BLaER1 treated with 17β-estradiol and CSF1 and Interleukin-3, amounts not matched to agents 10 nM and 100 nM (cell line): ENCODE data around the gene SCYGR3.

ENCODE experiments used
- H3K27ac ChIP-seq, 11 experiments: shearing (Covaris generic); formaldehyde crosslinking; 2 replicates each; pipeline ENCODE4 v1.8.1; 2022
- H3K27me3 ChIP-seq, 11 experiments: shearing (Covaris generic); formaldehyde crosslinking; 2 replicates each; pipeline ENCODE4 v1.8.1; 2022
- H3K36me3 ChIP-seq, 11 experiments: shearing (Covaris generic); formaldehyde crosslinking; 2 replicates each; pipeline ENCODE4 v1.8.1; 2022
- H3K4me1 ChIP-seq, 10 experiments: shearing (Covaris generic); formaldehyde crosslinking; 2 replicates each; pipeline ENCODE4 v1.8.1; 2022
- H3K4me2 ChIP-seq, 11 experiments: shearing (Covaris generic); formaldehyde crosslinking; 2 replicates each; pipeline ENCODE4 v1.8.1; 2022
- H3K4me3 ChIP-seq, 10 experiments: shearing (Covaris generic); formaldehyde crosslinking; 2 replicates each; pipeline ENCODE4 v1.8.1; 2022
- H3K9ac ChIP-seq, 11 experiments: shearing (Covaris generic); formaldehyde crosslinking; 2 replicates each; pipeline ENCODE4 v1.8.1; 2022
- H3K9me3 ChIP-seq, 11 experiments: shearing (Covaris generic); formaldehyde crosslinking; replicated peaks in 1 of 11; 2 replicates each; pipeline ENCODE4 v1.8.1; 2022
- H4K20me1 ChIP-seq, 11 experiments: shearing (Covaris generic); formaldehyde crosslinking; 2 replicates each; pipeline ENCODE4 v1.8.1; 2022
- Cebpa-rat ChIP-seq, 11 experiments: shearing (Covaris generic); IDR thresholded peaks; 2 replicates each; pipeline ENCODE4 v1.8.1; 2022

Gene SCYGR3

DNA sequence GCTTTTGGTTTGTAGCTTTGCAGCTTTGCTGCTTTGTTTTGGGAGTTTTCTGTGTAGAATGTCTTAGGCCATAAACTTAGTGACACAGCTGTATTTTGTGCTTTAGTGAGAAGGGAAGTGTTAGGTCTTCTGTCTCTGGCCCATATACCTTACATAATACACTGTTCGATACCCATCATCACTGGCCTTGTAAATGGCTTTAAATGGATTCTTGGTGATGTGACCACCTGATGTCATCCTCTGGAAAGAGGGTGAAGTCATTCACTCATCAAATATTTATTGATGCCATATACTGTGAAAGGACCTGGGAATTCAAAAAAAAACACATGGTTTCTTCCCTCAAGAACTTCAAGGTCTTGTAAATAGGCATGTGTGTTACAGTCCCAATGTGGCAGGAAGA is 34.8 kb downstream of the SCYGR3 start:
- no peak overlapping the region for H3K4me3 ChIP-seq
- no peak overlapping the region for H3K4me2 ChIP-seq
- H4K20me1 ChIP-seq, result no peaks in the 10 kb centered on the region
- H3K9me3 ChIP-seq, result peaks cover 16 to 25% (median 22%) of the 10 kb centered on the region in 11 experiments
- no peaks in the 10 kb centered on the region for H3K4me1 ChIP-seq
- no peak overlapping the region for H3K9ac ChIP-seq
- peaks cover 0 to 19% (median 0%) of the 10 kb centered on the region in 11 experiments; a peak in 5 of 22 replicates for H3K36me3 ChIP-seq
- no peaks in the 10 kb centered on the region for H3K27me3 ChIP-seq
- no peak for TF ChIP-seq Cebpa-rat (IDR thresholded peaks at IDR 0.05)
- H3K27ac ChIP-seq, result no peak overlapping the region

DNA sequence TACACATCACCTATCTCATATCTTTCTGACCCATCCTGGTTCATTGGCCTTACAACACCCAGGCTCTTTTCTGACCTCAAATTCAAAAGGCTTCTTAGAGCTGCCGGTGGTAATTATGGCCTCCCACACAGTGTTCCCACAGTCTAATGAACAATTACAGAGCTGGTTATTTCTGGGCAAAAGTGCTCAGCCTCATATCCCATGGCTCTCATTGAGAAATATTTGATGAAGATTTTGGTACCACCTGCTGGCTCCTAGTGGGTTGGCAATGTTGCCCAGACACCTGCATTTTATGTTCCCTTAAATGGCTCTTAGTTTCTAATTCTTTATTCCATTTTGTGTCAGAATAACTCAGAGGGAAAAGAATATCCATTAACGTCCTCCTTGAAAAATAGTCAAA is 36.0 kb downstream of the SCYGR3 start:
- no peak overlapping the region for H3K4me3 ChIP-seq
- H3K4me1 ChIP-seq, result no peaks in the 10 kb centered on the region
- TF ChIP-seq Cebpa-rat (IDR thresholded peaks at IDR 0.05), result no peak
- no peak overlapping the region for H3K27ac ChIP-seq
- peaks cover 0 to 4% (median 0%) of the 10 kb centered on the region in 11 experiments; a peak in 1 of 22 replicates for H4K20me1 ChIP-seq
- H3K27me3 ChIP-seq, result no peaks in the 10 kb centered on the region
- H3K9ac ChIP-seq, result no peak overlapping the region
- H3K36me3 ChIP-seq, result peaks cover 0 to 19% (median 0%) of the 10 kb centered on the region in 11 experiments; a peak in 5 of 22 replicates
- H3K4me2 ChIP-seq, result no peak overlapping the region
- peaks cover 16 to 24% (median 19%) of the 10 kb centered on the region in 11 experiments for H3K9me3 ChIP-seq

DNA sequence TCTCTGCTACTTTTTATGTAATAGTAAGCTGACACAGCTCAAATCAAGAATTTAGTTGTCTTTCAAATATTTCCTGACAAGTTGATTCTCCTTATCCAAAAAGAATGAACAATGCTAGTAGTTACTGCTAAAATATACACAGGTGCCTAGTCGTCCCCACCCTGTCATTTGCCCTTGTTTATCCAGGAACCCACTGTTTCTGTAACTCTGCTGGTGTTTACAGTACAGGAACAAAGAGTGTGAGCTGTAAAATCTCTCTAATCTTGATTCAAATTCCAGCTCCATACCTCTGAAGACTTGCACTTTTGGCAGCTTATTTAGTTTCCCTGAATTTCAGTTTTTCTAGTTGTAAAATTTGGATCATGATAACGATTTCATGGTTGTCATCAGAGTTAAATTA is 37.1 kb downstream of the SCYGR3 start:
- Histone ChIP-seq H3K4me3 (no peak overlapping the region), H3K4me2 (no peak overlapping the region), H3K36me3 (peaks cover 0 to 11% (median 0%) of the 10 kb centered on the region in 11 experiments; a peak in 5 of 22 replicates), H3K27ac (no peak overlapping the region), H3K9ac (no peak overlapping the region), H3K9me3 (peaks cover 6 to 16% (median 9%) of the 10 kb centered on the region in 11 experiments), H3K27me3 (no peaks in the 10 kb centered on the region), H4K20me1 (peaks cover 0 to 4% (median 0%) of the 10 kb centered on the region in 11 experiments; a peak in 1 of 22 replicates), H3K4me1 (no peaks in the 10 kb centered on the region)
- no peak for TF ChIP-seq Cebpa-rat (IDR thresholded peaks at IDR 0.05)

DNA sequence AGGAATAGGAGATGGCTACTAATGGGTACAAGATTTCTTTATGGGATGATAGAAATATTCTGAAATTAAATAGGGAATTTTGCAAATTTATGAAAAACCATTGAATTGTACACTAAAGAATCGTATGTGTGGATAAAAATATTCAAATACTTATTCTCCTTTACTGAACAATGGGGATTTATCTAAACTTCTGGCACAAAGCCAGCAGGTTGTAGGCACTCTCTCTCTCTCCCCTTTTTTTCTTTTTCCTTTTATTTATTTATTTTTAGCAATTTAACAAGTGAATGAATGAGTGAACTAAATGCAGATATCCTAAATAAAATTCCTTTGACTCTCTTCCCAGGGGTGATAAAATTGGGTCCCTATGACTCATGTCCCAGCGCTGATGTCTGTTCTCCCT is 37.8 kb downstream of the SCYGR3 start:
- Histone ChIP-seq H3K4me1 (no peaks in the 10 kb centered on the region), H3K36me3 (peaks cover 0 to 3% (median 0%) of the 10 kb centered on the region in 11 experiments; a peak in 3 of 22 replicates)
- no peak for TF ChIP-seq Cebpa-rat (IDR thresholded peaks at IDR 0.05)

DNA sequence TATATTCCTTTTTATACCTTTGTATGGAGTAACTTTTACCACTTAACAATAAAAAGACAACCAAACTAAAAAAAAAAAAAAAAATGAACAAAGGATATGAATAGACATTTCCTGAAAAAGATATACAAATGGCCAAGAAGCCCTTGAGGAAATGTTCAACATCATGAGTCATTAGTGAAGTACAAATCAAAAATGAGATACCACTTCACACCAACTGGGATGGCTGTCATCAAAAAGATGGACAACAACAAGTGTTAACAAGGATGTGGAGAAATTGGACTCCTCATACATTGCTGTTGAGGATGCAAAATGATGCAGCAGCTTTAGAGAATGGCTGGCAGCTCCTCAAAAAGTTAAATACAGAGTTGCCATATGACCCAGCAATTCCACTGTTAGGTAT is 38.5 kb downstream of the SCYGR3 start:
- no peak overlapping the region for H3K27ac ChIP-seq
- H3K4me1 ChIP-seq, result no peaks in the 10 kb centered on the region; a peak in 1 of 20 replicates
- TF ChIP-seq Cebpa-rat (IDR thresholded peaks at IDR 0.05), result no peak
- H3K4me2 ChIP-seq, result no peak overlapping the region
- peaks cover 0 to 1% (median 0%) of the 10 kb centered on the region in 11 experiments; a peak in 3 of 22 replicates for H3K9me3 ChIP-seq
- no peaks in the 10 kb centered on the region for H3K27me3 ChIP-seq
- H4K20me1 ChIP-seq, result peaks cover 0 to 4% (median 0%) of the 10 kb centered on the region in 11 experiments; a peak in 1 of 22 replicates
- H3K4me3 ChIP-seq, result no peak overlapping the region
- H3K9ac ChIP-seq, result no peak overlapping the region
- H3K36me3 ChIP-seq, result no peaks in the 10 kb centered on the region

More for the DNA sequence above, 37.8 kb downstream of the SCYGR3 start:
- H3K27ac ChIP-seq, result no peak overlapping the region
- H3K9me3 ChIP-seq, result peaks cover 0 to 8% (median 1%) of the 10 kb centered on the region in 11 experiments; a peak in 14 of 22 replicates
- no peak overlapping the region for H3K4me2 ChIP-seq
- no peak overlapping the region for H3K9ac ChIP-seq
- peaks cover 0 to 4% (median 0%) of the 10 kb centered on the region in 11 experiments; a peak in 1 of 22 replicates for H4K20me1 ChIP-seq
- no peaks in the 10 kb centered on the region for H3K27me3 ChIP-seq
- no peak overlapping the region for H3K4me3 ChIP-seq

DNA sequence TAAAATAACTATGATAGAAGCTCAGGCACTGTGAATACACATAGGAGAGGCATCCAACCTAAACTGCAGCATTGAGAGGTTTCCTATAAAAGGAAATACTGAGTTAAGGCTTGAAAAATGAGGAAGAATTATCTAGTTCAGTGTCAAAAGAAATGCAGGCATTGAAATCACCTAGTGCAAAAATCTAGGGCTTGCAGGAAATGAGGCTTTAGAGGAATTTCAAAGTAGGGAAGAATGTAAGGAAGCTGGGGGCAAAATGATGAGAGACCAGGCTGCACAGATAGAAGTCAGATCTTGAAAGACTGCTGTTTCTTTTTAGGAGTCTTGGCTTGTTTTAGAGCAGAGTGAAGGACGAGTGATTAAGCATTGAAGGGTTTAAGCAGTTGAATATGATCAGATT is 44.0 kb downstream of the SCYGR3 start:
- Histone ChIP-seq H4K20me1 (peaks cover 0 to 4% (median 0%) of the 10 kb centered on the region in 11 experiments; a peak in 2 of 22 replicates), H3K4me1 (peaks cover 0 to 14% (median 0%) of the 10 kb centered on the region in 10 experiments; a peak in 5 of 20 replicates), H3K9me3 (no peaks in the 10 kb centered on the region), H3K36me3 (peaks cover 0 to 10% (median 0%) of the 10 kb centered on the region in 11 experiments; a peak in 6 of 22 replicates), H3K4me3 (no peak overlapping the region), H3K27ac (no peak overlapping the region), H3K27me3 (no peaks in the 10 kb centered on the region), H3K9ac (no peak overlapping the region), H3K4me2 (no peak overlapping the region)
- TF ChIP-seq Cebpa-rat (IDR thresholded peaks at IDR 0.05), result no peak

DNA sequence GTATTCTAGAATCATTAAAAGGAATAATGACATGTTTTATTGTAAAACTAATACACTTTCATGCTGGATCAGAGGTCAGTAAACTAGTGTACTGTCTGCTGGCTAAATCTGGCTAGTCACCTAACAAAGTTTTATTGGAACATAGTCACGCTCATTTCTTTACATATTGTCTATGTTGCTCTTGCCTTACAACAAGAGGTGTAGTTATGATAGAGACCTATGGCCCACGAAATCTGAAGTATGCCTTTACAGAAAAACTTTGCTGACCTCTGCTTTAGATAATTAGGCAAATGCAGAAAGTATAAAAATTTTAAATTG is 45.8 kb downstream of the SCYGR3 start:
- H4K20me1 ChIP-seq, result peaks cover 0 to 4% (median 0%) of the 10 kb centered on the region in 11 experiments; a peak in 2 of 22 replicates
- H3K4me3 ChIP-seq, result no peak overlapping the region
- no peak overlapping the region for H3K4me2 ChIP-seq
- no peaks in the 10 kb centered on the region for H3K27me3 ChIP-seq
- peaks cover 0 to 14% (median 0%) of the 10 kb centered on the region in 10 experiments; a peak in 5 of 20 replicates for H3K4me1 ChIP-seq
- H3K36me3 ChIP-seq, result peaks cover 0 to 24% (median 8%) of the 10 kb centered on the region in 11 experiments; a peak in 10 of 22 replicates
- no peak overlapping the region for H3K9ac ChIP-seq
- H3K9me3 ChIP-seq, result no peaks in the 10 kb centered on the region
- no peak for TF ChIP-seq Cebpa-rat (IDR thresholded peaks at IDR 0.05)
- H3K27ac ChIP-seq, result no peak overlapping the region

DNA sequence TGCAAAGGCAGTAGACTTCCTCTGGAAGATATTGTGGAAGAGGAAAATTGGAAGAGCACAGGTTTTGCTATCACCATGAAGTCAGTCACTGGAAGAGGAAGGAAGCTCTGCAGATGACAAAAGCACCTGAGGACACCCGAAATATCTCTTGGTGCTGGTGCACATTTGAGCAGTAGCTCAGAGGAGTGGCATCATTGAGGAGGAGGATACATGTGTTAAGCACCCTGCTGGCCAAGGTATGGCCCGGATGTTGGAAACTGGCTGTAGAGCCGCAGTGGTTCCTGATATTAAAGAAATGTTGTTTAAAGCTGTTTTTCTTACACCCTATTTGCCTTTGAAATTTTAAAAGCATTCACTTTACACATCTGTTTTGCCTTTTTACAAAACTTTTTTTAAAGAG is 48.6 kb downstream of the SCYGR3 start:
- Histone ChIP-seq H3K27ac (no peak overlapping the region), H3K27me3 (no peaks in the 10 kb centered on the region), H3K4me2 (no peak overlapping the region), H3K36me3 (peaks cover 0 to 42% (median 18%) of the 10 kb centered on the region in 11 experiments; a peak in 12 of 22 replicates), H3K4me3 (no peak overlapping the region), H3K4me1 (peaks cover 0 to 14% (median 0%) of the 10 kb centered on the region in 10 experiments; a peak in 5 of 20 replicates), H4K20me1 (peaks cover 0 to 17% (median 0%) of the 10 kb centered on the region in 11 experiments; a peak in 2 of 22 replicates), H3K9ac (no peak overlapping the region), H3K9me3 (no peaks in the 10 kb centered on the region)
- TF ChIP-seq Cebpa-rat (IDR thresholded peaks at IDR 0.05), result no peak

DNA sequence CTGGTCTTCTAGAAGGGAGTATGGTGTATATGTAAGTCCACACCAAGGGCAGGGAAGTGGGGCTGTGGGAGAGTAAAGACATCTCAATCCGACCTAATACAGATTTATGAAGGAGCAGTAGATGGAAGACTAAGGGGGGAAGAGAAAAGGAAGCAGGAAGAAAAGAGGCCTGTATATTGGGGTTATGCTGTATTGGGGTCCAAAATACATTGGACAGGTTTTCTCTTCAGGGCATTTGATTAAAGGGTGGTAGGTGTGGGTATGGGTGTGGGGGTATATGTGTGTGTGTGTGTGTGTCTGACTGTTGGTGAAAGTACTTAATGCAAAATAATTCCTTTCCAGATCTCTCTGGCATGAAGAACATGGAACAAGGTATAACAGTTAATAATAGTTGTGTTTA is 49.6 kb downstream of the SCYGR3 start:
- no peak overlapping the region for H3K9ac ChIP-seq

More for the DNA sequence above, 49.6 kb downstream of the SCYGR3 start:
- no peak for TF ChIP-seq Cebpa-rat (IDR thresholded peaks at IDR 0.05)
- Histone ChIP-seq H3K27me3 (no peaks in the 10 kb centered on the region), H3K4me2 (no peak overlapping the region), H3K4me3 (no peak overlapping the region), H3K36me3 (peaks cover 0 to 52% (median 24%) of the 10 kb centered on the region in 11 experiments; a peak in 13 of 22 replicates), H3K9me3 (no peaks in the 10 kb centered on the region), H3K27ac (no peak overlapping the region), H3K4me1 (peaks cover 0 to 11% (median 0%) of the 10 kb centered on the region in 10 experiments; a peak in 4 of 20 replicates), H4K20me1 (peaks cover 0 to 25% (median 0%) of the 10 kb centered on the region in 11 experiments; a peak in 3 of 22 replicates)
